HG03342 (cell line): ENCODE measurements around the gene PDZRN4.
"Not testable (repeated sequence)": the region's sequence is repeated elsewhere in the genome, so short reads cannot be mapped to it uniquely, and the experiment has no call there.

Experiments
- ATAC-seq: cut with Tn5 transposase; IDR thresholded peaks from one replicate; pipeline ENCODE4 v1.9.1; 2021; ENCODE audit warnings: mild to moderate bottlenecking, moderate library complexity; ENCODE audit not compliant: unreplicated experiment

Gene PDZRN4

GRCh38 chr12:41277946-41278267 lies 89.8 kb downstream of the PDZRN4 start:
- ATAC-seq, result no peak

- not testable (repeated sequence) for ATAC-seq
These were observed 92.4 kb downstream of the PDZRN4 start for GRCh38 chr12:41280341-41281095.

- not testable (repeated sequence) for ATAC-seq
These were observed 97.3 kb downstream of the PDZRN4 start for GRCh38 chr12:41285470-41285869.

GRCh38 chr12:41286426-41286825 lies 98.3 kb downstream of the PDZRN4 start:
- ATAC-seq, result no peak

GRCh38 chr12:41287500-41288141 lies 99.5 kb downstream of the PDZRN4 start:
- ATAC-seq, result no peak

- ATAC-seq, result no peak
These were observed 100.2 kb downstream of the PDZRN4 start for GRCh38 chr12:41288142-41288811.

- ATAC-seq, result no peak
These were observed 101.4 kb downstream of the PDZRN4 start for GRCh38 chr12:41289501-41289900.

- no peak for ATAC-seq
These were observed 104.9 kb downstream of the PDZRN4 start for GRCh38 chr12:41293011-41293410.

GRCh38 chr12:41293461-41293860 lies 105.3 kb downstream of the PDZRN4 start:
- no peak for ATAC-seq

- no peak for ATAC-seq
These were observed 114.9 kb downstream of the PDZRN4 start for GRCh38 chr12:41302979-41303403.

- no peak for ATAC-seq
These were observed 116.4 kb downstream of the PDZRN4 start for GRCh38 chr12:41304526-41304925.

- no peak for ATAC-seq
These were observed 122.2 kb downstream of the PDZRN4 start for GRCh38 chr12:41310367-41310766.

GRCh38 chr12:41311883-41312282 lies 123.8 kb downstream of the PDZRN4 start:
- ATAC-seq, result no peak

- not testable (repeated sequence) for ATAC-seq
These were observed 124.3 kb downstream of the PDZRN4 start for GRCh38 chr12:41312451-41312850.

- no peak for ATAC-seq
These were observed 137.2 kb downstream of the PDZRN4 start for GRCh38 chr12:41325336-41325735.

- ATAC-seq, result no peak
These were observed 139.2 kb downstream of the PDZRN4 start for GRCh38 chr12:41327096-41327895.

GRCh38 chr12:41333974-41334373 lies 145.9 kb downstream of the PDZRN4 start:
- no peak for ATAC-seq

- ATAC-seq, result no peak
These were observed 146.3 kb downstream of the PDZRN4 start for GRCh38 chr12:41334390-41334789.

GRCh38 chr12:41336041-41336549 lies 148.0 kb downstream of the PDZRN4 start:
- ATAC-seq, result no peak

GRCh38 chr12:41339784-41340183 lies 151.7 kb downstream of the PDZRN4 start:
- no peak for ATAC-seq
